ENCODE measurements around the gene BOD1L2.

BOD1L2 gene

GRCh38 chr18:57150081-57150480 is 3.2 kb downstream of the BOD1L2 start:
- DNase-seq (ENCODE audit: low spot score) = no peak

GRCh38 chr18:57150828-57151227 is 3.9 kb downstream of the BOD1L2 start:
- no peak for DNase-seq (ENCODE audit: low spot score)

GRCh38 chr18:57154191-57154830 is 7.4 kb downstream of the BOD1L2 start:
- no peak for DNase-seq (ENCODE audit: low spot score)

GRCh38 chr18:57164401-57164800 is 17.5 kb downstream of the BOD1L2 start:
- DNase-seq (ENCODE audit: low spot score) = no peak

- no peak for DNase-seq (ENCODE audit: low spot score)
Observed at GRCh38 chr18:57167617-57168308, 20.9 kb downstream of the BOD1L2 start.

- DNase-seq (ENCODE audit: low spot score) = no peak
Observed at GRCh38 chr18:57171026-57171425, 24.1 kb downstream of the BOD1L2 start.

- no peak for DNase-seq (ENCODE audit: low spot score)
Observed at GRCh38 chr18:57175532-57175931, 28.6 kb downstream of the BOD1L2 start.

- no peak for DNase-seq (ENCODE audit: low spot score)
Observed at GRCh38 chr18:57185434-57185833, 38.5 kb downstream of the BOD1L2 start.

GRCh38 chr18:57188851-57189557 is 42.1 kb downstream of the BOD1L2 start:
- DNase-seq (ENCODE audit: low spot score) = no peak

- DNase-seq (ENCODE audit: low spot score) = no peak
Observed at GRCh38 chr18:57190026-57190425, 43.1 kb downstream of the BOD1L2 start.

GRCh38 chr18:57194070-57194469 is 47.2 kb downstream of the BOD1L2 start:
- DNase-seq (ENCODE audit: low spot score) = no peak

GRCh38 chr18:57194622-57195021 is 47.7 kb downstream of the BOD1L2 start:
- DNase-seq (ENCODE audit: low spot score) = no peak

- no peak for DNase-seq (ENCODE audit: low spot score)
Observed at GRCh38 chr18:57195341-57195740, 48.5 kb downstream of the BOD1L2 start.

- no peak for DNase-seq (ENCODE audit: low spot score)
Observed at GRCh38 chr18:57197261-57197660, 50.4 kb downstream of the BOD1L2 start.

- no peak for DNase-seq (ENCODE audit: low spot score)
Observed at GRCh38 chr18:57198073-57198472, 51.2 kb downstream of the BOD1L2 start.
